Posterior vena cava (tissue), 2 donors: ENCODE results near the gene DNAI2. TPM values are rescaled to one million over a fixed set of nuclear protein-coding genes. Genes with fewer than 3 reads are reported as not detected.
A peak's percentile ranks its signal among the peaks of the same experiment; 100 is the strongest.

ENCODE experiments used
- DNase-seq: peaks from one replicate; pipeline ENCODE4 v3.0.0-alpha.2; 2020; ENCODE audit warnings: low spot score
- intact Hi-C, 2 donors: fragments of 100-400 bp; cut with DNase I; formaldehyde crosslinking; loops; one replicate each; pipeline versions ENCODE4 v1.14.1 to v1.14.2; 2022 to 2023
- long read RNA-seq, 2 donors: library from polyadenylated mRNA; unstranded; transcript quantifications; one replicate each; pipeline ENCODE4 v2.0.0, GENCODE V29; 2020 to 2021
- total RNA-seq, 2 donors: library from RNA; stranded (reverse); fragmentation: NEBNext Ultra II Directional; extraction: Animal tissue kit (Norgen Biotek cat#: 25700); gene quantifications; one replicate each; pipeline ENCODE4 v1.2.1, GENCODE V29; 2021
- donor health status: DM: yes; HTN: yes; CAD: no.
- donor health status: DM: yes; HTN: yes; CAD: no.

Gene DNAI2
- not detected for total RNA-seq
- long read RNA-seq, donor 1: 0 reads
- long read RNA-seq, donor 2: 0 reads

GRCh38 chr17:74274060-74274708, at the start of gene DNAI2:
Gene DNAI2 (plus strand): TSS chr17:74274234. CDS start chr17:74281818, 7,584 bp downstream.
- intact Hi-C loops: no loop called here
- no peak for DNase-seq

- intact Hi-C loops: no loop called here
- peak; percentile 76 for DNase-seq
Observed at GRCh38 chr17:74224959-74225725, 48.9 kb upstream of the DNAI2 start.

- intact Hi-C loops: no loop called here
- DNase-seq: no peak
Observed at GRCh38 chr17:74226252-74226651, 47.8 kb upstream of the DNAI2 start.

- intact Hi-C loops: no loop called here
Observed at GRCh38 chr17:74227271-74228080, 46.6 kb upstream of the DNAI2 start.

GRCh38 chr17:74228306-74228978, 45.6 kb upstream of the DNAI2 start:
- no peak for DNase-seq
- intact Hi-C loops: no loop called here

More at GRCh38 chr17:74227271-74228080, 46.6 kb upstream of the DNAI2 start:
- no peak for DNase-seq

- no peak for DNase-seq
Observed at GRCh38 chr17:74230896-74231295, 43.1 kb upstream of the DNAI2 start.

GRCh38 chr17:74231928-74232907, 41.8 kb upstream of the DNAI2 start:
- intact Hi-C loops: no loop called here
- DNase-seq: no peak

More at GRCh38 chr17:74230896-74231295, 43.1 kb upstream of the DNAI2 start:
- intact Hi-C loops: no loop called here

- DNase-seq: no peak
- intact Hi-C loops: no loop called here
Observed at GRCh38 chr17:74233937-74234336, 40.1 kb upstream of the DNAI2 start.

GRCh38 chr17:74234486-74234885, 39.5 kb upstream of the DNAI2 start:
- no peak for DNase-seq
- intact Hi-C loops: no loop called here

- intact Hi-C loops: no loop called here
Observed at GRCh38 chr17:74235040-74235581, 38.9 kb upstream of the DNAI2 start.

GRCh38 chr17:74235911-74236371, 38.1 kb upstream of the DNAI2 start:
- intact Hi-C loops: no loop called here
- DNase-seq: no peak

More at GRCh38 chr17:74235040-74235581, 38.9 kb upstream of the DNAI2 start:
- no peak for DNase-seq

GRCh38 chr17:74237321-74237720, 36.7 kb upstream of the DNAI2 start:
- no peak for DNase-seq
- intact Hi-C loops: no loop called here

- intact Hi-C loops: no loop called here
- peak; percentile 88 for DNase-seq
Observed at GRCh38 chr17:74239172-74239571, 34.9 kb upstream of the DNAI2 start.

- intact Hi-C loops: no loop called here
- no peak for DNase-seq
Observed at GRCh38 chr17:74240618-74241205, 33.3 kb upstream of the DNAI2 start.

GRCh38 chr17:74241431-74241830, 32.6 kb upstream of the DNAI2 start:
- DNase-seq: no peak
- intact Hi-C loops: no loop called here

- no peak for DNase-seq
- intact Hi-C loops: no loop called here
Observed at GRCh38 chr17:74241847-74242246, 32.2 kb upstream of the DNAI2 start.

GRCh38 chr17:74243013-74243755, 30.9 kb upstream of the DNAI2 start:
- no peak for DNase-seq
- intact Hi-C loops: no loop called here
